A673 (cell line): ENCODE measurements around the gene PBOV1. TPM values are rescaled to one million over a fixed set of nuclear protein-coding genes. Genes with fewer than 3 reads are reported as not detected.
"Not testable (repeated sequence)": the region's sequence is repeated elsewhere in the genome, so short reads cannot be mapped to it uniquely, and the experiment has no call there.

ENCODE experiments used
- BruUV-seq: library from RNA; stranded (reverse); fragments of 400-500 nt; replicated peaks from 2 replicates; lab custom pipeline; 2021; lab: Mats Ljungman, UMichigan
- CTCF ChIA-PET: fragments of 300-600 bp; sonication (Branson Sonifier 250); formaldehyde crosslinking; loops from one replicate; lab custom pipeline; 2022; ENCODE audit warnings: antibody characterized with exemption; lab: Charles Lee
- POLR2A ChIA-PET: fragments of 300-600 bp; sonication (Branson Sonifier 250); formaldehyde crosslinking; loops from one replicate; lab custom pipeline; 2022; ENCODE audit warnings: antibody characterized with exemption; ENCODE audit not compliant: low non-redundant PET; lab: Charles Lee
- DNase-seq: peaks from one replicate; pipeline ENCODE4 v3.0.0-alpha.2; 2015; ENCODE audit warnings: low spot score
- H3K27ac ChIP-seq: fragments of 200-600 bp; sonication (generic); 2 replicates; pipeline ENCODE4 v1.5.1; 2016; ENCODE audit warnings: mixed run types, low read depth, mild to moderate bottlenecking, mixed read lengths, antibody characterized with exemption, low read length; ENCODE audit not compliant: poor library complexity, severe bottlenecking
- H3K27me3 ChIP-seq: fragments of 200-600 bp; sonication (generic); replicated peaks from 2 replicates; pipeline ENCODE4 v1.6.1; 2017; ENCODE audit warnings: mixed run types, low read depth, mild to moderate bottlenecking, mixed read lengths, antibody characterized with exemption, low read length; ENCODE audit not compliant: insufficient read depth, poor library complexity
- H3K36me3 ChIP-seq: fragments of 200-600 bp; sonication (generic); 2 replicates; pipeline ENCODE4 v1.6.1; 2016; ENCODE audit warnings: mixed run types, mild to moderate bottlenecking, mixed read lengths, antibody characterized with exemption, low read length; ENCODE audit not compliant: insufficient read depth, poor library complexity, severe bottlenecking
- H3K4me1 ChIP-seq: fragments of 200-600 bp; sonication (generic); 2 replicates; pipeline ENCODE4 v1.6.1; 2017; ENCODE audit warnings: mixed run types, mild to moderate bottlenecking, mixed read lengths, antibody characterized with exemption, low read length; ENCODE audit not compliant: insufficient read depth, poor library complexity, severe bottlenecking
- H3K4me3 ChIP-seq: fragments of 200-600 bp; sonication (generic); 2 replicates; pipeline ENCODE4 v1.5.1; 2016; ENCODE audit warnings: low read depth, mixed run types, mild to moderate bottlenecking, mixed read lengths, low read length; ENCODE audit not compliant: poor library complexity, severe bottlenecking
- H3K9me3 ChIP-seq: fragments of 200-600 bp; sonication (generic); 2 replicates; pipeline ENCODE4 v1.6.1; 2016; ENCODE audit warnings: mixed run types, low read depth, mild to moderate bottlenecking, mixed read lengths, antibody characterized with exemption, low read length; ENCODE audit not compliant: poor library complexity, severe bottlenecking
- EZH2 ChIP-seq: fragments of 200-600 bp; sonication (generic); IDR thresholded peaks from 2 replicates; pipeline ENCODE4 v1.6.1; 2017; ENCODE audit warnings: borderline replicate concordance, low read depth, mild to moderate bottlenecking, mixed read lengths, antibody characterized with exemption, low read length; ENCODE audit not compliant: poor library complexity, severe bottlenecking
- intact Hi-C: fragments of 100-400 bp; cut with micrococcal nuclease; formaldehyde crosslinking; loops from one replicate; pipeline ENCODE4 v1.10.0; 2022; ENCODE audit not compliant: unreplicated experiment
- total RNA-seq: library from RNA; stranded (reverse); gene quantifications from 2 replicates; pipeline ENCODE4 v1.2.3, GENCODE V29; 2021
- TF ChIP-seq, protein P1 (sequence below): fragments of 300-800, 200-600 bp; sonication (generic); conservative IDR thresholded peaks from 2 replicates; pipeline ENCODE4 v1.5.1; 2017; ENCODE audit warnings: low read depth, mild to moderate bottlenecking, antibody characterized with exemption, low read length, moderate library complexity, mixed read lengths

The PBOV1 gene
- total RNA-seq, 1 experiment from 2014 or later: not detected

DNA sequence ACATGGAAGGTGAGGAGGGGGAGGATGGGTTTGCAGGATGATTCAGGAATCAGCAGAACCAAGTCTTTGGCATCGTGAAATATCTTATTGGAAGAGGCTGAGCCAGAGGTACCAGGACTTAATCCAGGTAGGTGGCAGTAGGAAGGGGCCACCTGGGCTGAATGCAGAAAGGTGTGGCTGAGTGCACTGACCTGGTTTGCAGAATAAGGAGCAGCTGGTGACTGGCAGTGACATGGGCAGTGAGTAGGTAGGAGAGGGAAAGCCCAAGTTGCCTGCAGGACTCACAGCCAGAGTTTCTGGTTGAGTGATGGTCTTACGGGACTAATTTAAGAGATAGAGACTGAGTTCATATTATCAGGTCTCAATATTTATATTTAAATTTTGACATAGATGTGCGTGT lies 1.1 kb upstream of the PBOV1 start:
- intact Hi-C loops: no loop called here
- H3K36me3 ChIP-seq: no peaks in the 10 kb centered on the region
- no peak overlapping the region for H3K27ac ChIP-seq
- no peaks in the 10 kb centered on the region for H3K27me3 ChIP-seq
- H3K4me1 ChIP-seq: no peaks in the 10 kb centered on the region
- TF ChIP-seq, protein P1, sequence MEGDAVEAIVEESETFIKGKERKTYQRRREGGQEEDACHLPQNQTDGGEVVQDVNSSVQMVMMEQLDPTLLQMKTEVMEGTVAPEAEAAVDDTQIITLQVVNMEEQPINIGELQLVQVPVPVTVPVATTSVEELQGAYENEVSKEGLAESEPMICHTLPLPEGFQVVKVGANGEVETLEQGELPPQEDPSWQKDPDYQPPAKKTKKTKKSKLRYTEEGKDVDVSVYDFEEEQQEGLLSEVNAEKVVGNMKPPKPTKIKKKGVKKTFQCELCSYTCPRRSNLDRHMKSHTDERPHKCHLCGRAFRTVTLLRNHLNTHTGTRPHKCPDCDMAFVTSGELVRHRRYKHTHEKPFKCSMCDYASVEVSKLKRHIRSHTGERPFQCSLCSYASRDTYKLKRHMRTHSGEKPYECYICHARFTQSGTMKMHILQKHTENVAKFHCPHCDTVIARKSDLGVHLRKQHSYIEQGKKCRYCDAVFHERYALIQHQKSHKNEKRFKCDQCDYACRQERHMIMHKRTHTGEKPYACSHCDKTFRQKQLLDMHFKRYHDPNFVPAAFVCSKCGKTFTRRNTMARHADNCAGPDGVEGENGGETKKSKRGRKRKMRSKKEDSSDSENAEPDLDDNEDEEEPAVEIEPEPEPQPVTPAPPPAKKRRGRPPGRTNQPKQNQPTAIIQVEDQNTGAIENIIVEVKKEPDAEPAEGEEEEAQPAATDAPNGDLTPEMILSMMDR: no peak
- TF ChIP-seq EZH2: no peak
- H3K4me3 ChIP-seq: no peak overlapping the region
- ChIA-PET POLR2A (no interaction called here), CTCF (no interaction called here)
- H3K9me3 ChIP-seq: no peaks in the 10 kb centered on the region
- no peak for DNase-seq
- no TSS peak for BruUV-seq

DNA sequence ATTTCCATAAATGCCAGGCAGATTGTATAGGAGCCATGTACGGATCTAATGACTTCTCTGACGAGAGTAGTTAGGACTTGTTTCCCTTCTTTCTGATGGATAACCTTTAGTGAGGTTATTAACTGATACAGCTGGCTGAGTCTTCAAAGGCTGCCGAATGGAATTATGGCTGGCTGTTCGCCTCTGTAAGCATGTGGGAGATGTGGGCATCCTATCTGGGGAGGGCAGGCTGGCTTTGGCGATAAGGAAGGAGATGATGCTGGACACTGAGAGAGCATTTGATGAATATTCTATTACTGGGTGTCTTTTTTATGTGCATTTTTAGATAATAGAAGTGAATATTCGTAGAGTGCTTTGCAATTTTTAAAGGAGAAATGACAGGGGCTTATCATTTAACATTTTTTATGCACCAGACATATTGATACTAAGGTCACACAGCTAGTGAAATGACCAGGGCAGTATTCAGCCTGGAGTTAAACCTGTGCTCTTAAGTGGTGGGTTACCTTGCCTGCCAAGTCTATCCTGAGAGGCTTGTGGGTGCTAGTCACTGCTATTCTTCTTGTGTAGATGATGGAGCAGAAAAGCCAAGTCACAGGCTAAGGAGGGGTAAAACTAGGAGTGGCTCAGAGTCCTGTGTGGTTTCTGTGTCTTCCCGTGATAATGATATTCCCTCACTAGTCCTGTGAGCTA lies 3.1 kb downstream of the PBOV1 start:
- no peak overlapping the region for H3K4me3 ChIP-seq
- no peak overlapping the region for H3K27ac ChIP-seq
- intact Hi-C loops: no loop called here
- H3K9me3 ChIP-seq: no peaks in the 10 kb centered on the region
- no peaks in the 10 kb centered on the region for H3K36me3 ChIP-seq
- H3K4me1 ChIP-seq: no peaks in the 10 kb centered on the region
- H3K27me3 ChIP-seq: no peaks in the 10 kb centered on the region
- BruUV-seq: no TSS peak
- no peak for DNase-seq
- CTCF ChIA-PET: no interaction called here
- TF ChIP-seq EZH2: no peak
- TF ChIP-seq, protein P1: no peak
- POLR2A ChIA-PET: no interaction called here

DNA sequence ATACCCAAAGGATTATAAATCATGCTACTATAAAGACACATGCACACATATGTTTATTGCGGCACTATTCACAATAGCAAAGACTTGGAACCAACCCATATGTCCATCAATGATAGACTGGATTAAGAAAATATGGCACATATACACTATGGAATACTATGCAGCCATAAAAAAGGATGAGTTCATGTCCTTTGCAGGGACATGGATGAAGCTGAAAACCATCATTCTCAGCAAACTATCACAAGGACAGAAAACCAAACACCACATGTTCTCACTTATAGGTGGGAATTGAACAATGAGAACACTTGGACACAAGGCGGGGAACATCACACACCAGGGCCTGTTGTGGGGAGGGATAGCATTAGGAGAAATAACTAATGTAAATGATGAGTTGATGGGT lies 5.8 kb downstream of the PBOV1 start:
- H3K9me3 ChIP-seq, POLR2A ChIA-PET, H3K36me3 ChIP-seq, H3K27ac ChIP-seq, H3K4me1 ChIP-seq, CTCF ChIA-PET, DNase-seq, H3K4me3 ChIP-seq, intact Hi-C loops, BruUV-seq, H3K27me3 ChIP-seq: not testable (repeated sequence)

DNA sequence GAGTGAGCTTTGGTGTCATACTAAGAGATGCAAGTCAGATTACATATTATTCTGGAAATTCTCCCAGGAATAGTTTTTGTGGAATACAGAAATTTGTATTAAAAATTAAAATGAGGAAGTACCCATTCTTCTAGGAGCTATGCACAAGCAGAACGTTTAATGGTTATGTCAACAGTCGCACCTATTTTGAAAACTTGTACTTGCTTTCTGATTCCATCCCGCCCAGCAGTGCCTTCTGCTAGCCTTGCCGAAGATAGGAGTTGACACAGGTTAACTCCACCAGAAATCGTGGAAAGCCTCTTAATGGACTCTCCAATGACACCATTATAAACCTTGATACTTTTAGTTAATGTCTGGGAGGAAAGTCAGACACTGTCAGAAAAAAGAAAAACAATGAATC lies 6.7 kb downstream of the PBOV1 start:
- H3K9me3 ChIP-seq: no peaks in the 10 kb centered on the region
- H3K27me3 ChIP-seq: peaks cover 9% of the 10 kb centered on the region
- H3K4me3 ChIP-seq: no peak overlapping the region
- POLR2A ChIA-PET: interaction anchor here (0.6 kb wide), 1 partner anchor 178 kb away, joined by 3 read pairs; no protein-coding TSS in a partner anchor
- TF ChIP-seq EZH2: no peak
- TF ChIP-seq, protein P1: no peak
- no peaks in the 10 kb centered on the region for H3K36me3 ChIP-seq
- H3K27ac ChIP-seq: no peak overlapping the region
- H3K4me1 ChIP-seq: no peaks in the 10 kb centered on the region
- intact Hi-C loops: no loop called here
- no TSS peak for BruUV-seq
- DNase-seq: no peak
- CTCF ChIA-PET: no interaction called here
